ENCODE measurements around the gene RGS6. TPM values are rescaled to one million over a fixed set of nuclear protein-coding genes. Genes with fewer than 3 reads are reported as not detected.

Gene RGS6
- total and polyA plus RNA-seq, 7 donors: 0.79 to 8.0 (median 1.6) TPM; not detected in 2

- no peak overlapping the region for H3K4me3 ChIP-seq
- H3K36me3 ChIP-seq: no peaks in the 10 kb centered on the region
- intact Hi-C loops (cut with DNase I): no loop called here
- H3K9me3 ChIP-seq: peaks cover 0 to 9% (median 1%) of the 10 kb centered on the region in 4 donors
- no peak overlapping the region for H3K27ac ChIP-seq
- H3K27me3 ChIP-seq: no peaks in the 10 kb centered on the region
- TF ChIP-seq EP300 (IDR thresholded peaks at IDR 0.05) (no peak), CTCF (IDR thresholded peaks at IDR 0.05) (no peak), POLR2AphosphoS5 (IDR thresholded peaks at IDR 0.05) (no peak), POLR2A (IDR thresholded peaks at IDR 0.05) (no peak)
- DNase-seq: no peak
- no peaks in the 10 kb centered on the region for H3K4me1 ChIP-seq
- 84 to 91% methylated on average over 4 of the region's 4 CpGs for WGBS, 2 donors
Observed at GRCh38 chr14:72284176-72284575, 351.9 kb downstream of the RGS6 start.

DNA sequence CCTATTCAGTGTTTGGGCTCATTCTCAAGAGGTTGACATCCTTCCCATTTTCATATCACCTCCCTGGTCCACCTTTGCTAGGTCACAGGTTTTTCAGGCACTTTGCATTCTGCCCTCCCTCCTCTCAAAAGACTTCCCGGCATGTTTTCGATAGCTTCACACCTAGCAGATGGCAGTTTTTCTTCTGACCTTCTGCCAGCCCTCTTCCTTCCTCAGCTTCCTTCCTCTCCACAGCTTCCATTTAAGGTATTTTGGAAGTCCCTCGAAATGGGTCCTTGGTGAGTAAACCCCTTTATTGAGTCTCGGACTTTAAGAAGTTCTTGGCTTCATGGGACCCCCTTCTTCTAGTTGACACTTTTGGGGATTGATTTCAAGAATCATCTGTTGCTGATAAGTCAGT lies 358.0 kb downstream of the RGS6 start:
- 58 to 79% methylated on average over 4 of the region's 4 CpGs for WGBS, 2 donors
- intact Hi-C loops (cut with DNase I): loop anchor here (5.0 kb wide), 2 partner anchors 132 to 358 kb away; partner anchors contain the start of gene RGS6

GRCh38 chr14:72291908-72292688 lies 359.9 kb downstream of the RGS6 start:
- Histone ChIP-seq H3K36me3 (no peaks in the 10 kb centered on the region), H3K27me3 (no peaks in the 10 kb centered on the region), H3K4me1 (no peaks in the 10 kb centered on the region), H3K9me3 (peaks cover 0 to 4% (median 0%) of the 10 kb centered on the region in 4 donors), H3K27ac (no peak overlapping the region), H3K4me3 (no peak overlapping the region)
- no peak for DNase-seq
- WGBS, 2 donors: 67 to 70% methylated on average over 16 of the region's 16 CpGs
- TF ChIP-seq POLR2A (IDR thresholded peaks at IDR 0.05) (no peak), CTCF (IDR thresholded peaks at IDR 0.05) (peak in 3 of 4 experiments; percentile 24 to 60 (median 50))
- intact Hi-C loops (cut with DNase I): loop anchor here (5.0 kb wide), 2 partner anchors 130 to 360 kb away; partner anchors contain the start of gene RGS6

More for the DNA sequence above, 358.0 kb downstream of the RGS6 start:
- H3K27me3 ChIP-seq: no peaks in the 10 kb centered on the region
- TF ChIP-seq EP300 (IDR thresholded peaks at IDR 0.05) (no peak), CTCF (IDR thresholded peaks at IDR 0.05) (no peak), POLR2AphosphoS5 (IDR thresholded peaks at IDR 0.05) (no peak), POLR2A (IDR thresholded peaks at IDR 0.05) (no peak)
- no peaks in the 10 kb centered on the region for H3K9me3 ChIP-seq
- H3K36me3 ChIP-seq: no peaks in the 10 kb centered on the region
- H3K27ac ChIP-seq: no peak overlapping the region
- no peak overlapping the region for H3K4me3 ChIP-seq
- no peak for DNase-seq
- no peaks in the 10 kb centered on the region for H3K4me1 ChIP-seq

GRCh38 chr14:72292689-72293024 lies 360.4 kb downstream of the RGS6 start:
- H3K4me3 ChIP-seq: no peak overlapping the region
- TF ChIP-seq EP300 (IDR thresholded peaks at IDR 0.05) (no peak), POLR2AphosphoS5 (IDR thresholded peaks at IDR 0.05) (no peak), POLR2A (IDR thresholded peaks at IDR 0.05) (no peak), CTCF (IDR thresholded peaks at IDR 0.05) (no peak)
- no peaks in the 10 kb centered on the region for H3K36me3 ChIP-seq
- WGBS, 2 donors: 52 to 54% methylated on average over 1 of the region's 1 CpG
- no peak for DNase-seq
- intact Hi-C loops (cut with DNase I): loop anchor here (5.0 kb wide), 2 partner anchors 130 to 360 kb away; partner anchors contain the start of gene RGS6
- H3K27ac ChIP-seq: no peak overlapping the region
- H3K9me3 ChIP-seq: peaks cover 0 to 4% (median 0%) of the 10 kb centered on the region in 4 donors
- H3K27me3 ChIP-seq: no peaks in the 10 kb centered on the region
- H3K4me1 ChIP-seq: no peaks in the 10 kb centered on the region
